Activated T-cell treated with anti-CD3 and anti-CD28 coated beads, Interleukin-2, amount 50 U/mL, for 4 hours (primary cell): Measurements from ENCODE around the gene C1R. TPM values are rescaled to one million over a fixed set of nuclear protein-coding genes. Genes with fewer than 3 reads are reported as not detected.
"Not testable (repeated sequence)": the region's sequence is repeated elsewhere in the genome, so short reads cannot be mapped to it uniquely, and the experiment has no call there.

Source experiments
- ATAC-seq, 2 donors: fragments of 200-7000 bp; cut with Tn5 transposase; one replicate each; pipeline ENCODE4 v1.10.0; 2021
- DNase-seq: peaks from one replicate; pipeline ENCODE4 v3.0.0-alpha.2; 2020
- H3K27me3 Mint-ChIP-seq: one replicate; pipeline ENCODE4 v1.8.0; 2021; ENCODE audit warnings: low read depth, mixed read lengths
- H3K36me3 Mint-ChIP-seq: one replicate; pipeline ENCODE4 v1.8.0; 2022; ENCODE audit warnings: mixed read lengths; ENCODE audit not compliant: insufficient read depth
- H3K4me1 Mint-ChIP-seq: one replicate; pipeline ENCODE4 v1.8.0; 2021; ENCODE audit warnings: low read depth, mixed read lengths
- H3K4me3 Mint-ChIP-seq: one replicate; pipeline ENCODE4 v1.8.0; 2021; ENCODE audit warnings: mild to moderate bottlenecking, moderate library complexity, mixed read lengths
- H3K9me3 Mint-ChIP-seq: one replicate; pipeline ENCODE4 v1.8.0; 2021; ENCODE audit warnings: mixed read lengths
- total RNA-seq, 3 donors: library from RNA; stranded (reverse); gene quantifications; one replicate each; pipeline ENCODE4 v1.2.1, GENCODE V29; 2021

Gene C1R
- total RNA-seq, 3 donors from 2014 or later = 0.98 to 2.3 (median 1.7) TPM

DNA sequence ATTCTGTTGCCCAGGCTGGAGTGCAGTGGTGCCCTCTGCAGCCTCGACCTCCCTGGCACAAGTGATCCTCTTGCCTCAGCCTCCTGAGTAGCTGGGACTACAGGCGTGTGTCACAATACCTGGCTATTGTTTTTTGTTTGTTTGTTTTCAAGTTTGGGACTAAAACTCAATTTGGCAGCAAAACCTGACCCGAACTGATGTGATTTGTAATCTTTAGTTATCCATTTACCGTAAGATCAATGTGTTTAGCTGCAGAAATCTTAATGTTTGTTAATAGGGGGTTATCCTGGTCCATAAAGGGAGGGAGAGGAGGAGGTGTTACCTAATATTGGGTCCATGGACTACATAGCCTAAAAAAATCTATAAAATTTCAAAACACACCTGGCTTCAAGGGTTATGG lies 32.5 kb downstream of the C1R start:
- no peak for ATAC-seq
- Mint-ChIP-seq H3K4me3 (no peak overlapping the region), H3K9me3 (no peaks in the 10 kb centered on the region), H3K27me3 (peaks cover 31% of the 10 kb centered on the region), H3K36me3 (no peaks in the 10 kb centered on the region), H3K4me1 (no peaks in the 10 kb centered on the region)
- DNase-seq = no peak

DNA sequence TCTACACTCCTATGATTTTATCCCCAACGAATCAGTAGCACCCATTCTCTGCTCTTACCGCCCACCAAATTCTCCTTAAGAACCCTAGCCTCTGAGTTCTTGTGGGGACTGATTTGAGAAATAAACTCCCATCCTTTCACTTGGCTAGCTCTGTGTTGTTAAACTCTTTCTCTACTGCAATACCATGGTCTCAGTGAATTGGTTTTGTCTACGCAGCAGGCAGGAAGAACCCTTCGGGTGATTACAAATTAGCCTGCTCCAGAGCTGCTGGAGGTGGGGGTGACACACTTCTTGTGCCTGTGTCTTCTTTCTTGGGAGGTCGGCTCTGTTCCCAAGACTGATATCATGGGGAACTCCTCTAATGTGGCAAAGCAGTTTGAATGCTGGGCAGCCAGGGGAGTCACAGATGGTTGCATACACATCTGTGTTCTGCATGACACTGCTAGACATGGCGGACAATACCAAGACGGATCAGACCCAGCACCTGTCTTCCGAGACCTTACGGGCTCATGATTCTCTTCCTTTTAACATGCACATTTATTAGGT lies 33.3 kb downstream of the C1R start:
- no peak for DNase-seq
- Mint-ChIP-seq H3K9me3 (no peaks in the 10 kb centered on the region), H3K4me1 (no peaks in the 10 kb centered on the region), H3K27me3 (peaks cover 32% of the 10 kb centered on the region), H3K36me3 (no peaks in the 10 kb centered on the region), H3K4me3 (no peak overlapping the region)
- ATAC-seq = no peak

DNA sequence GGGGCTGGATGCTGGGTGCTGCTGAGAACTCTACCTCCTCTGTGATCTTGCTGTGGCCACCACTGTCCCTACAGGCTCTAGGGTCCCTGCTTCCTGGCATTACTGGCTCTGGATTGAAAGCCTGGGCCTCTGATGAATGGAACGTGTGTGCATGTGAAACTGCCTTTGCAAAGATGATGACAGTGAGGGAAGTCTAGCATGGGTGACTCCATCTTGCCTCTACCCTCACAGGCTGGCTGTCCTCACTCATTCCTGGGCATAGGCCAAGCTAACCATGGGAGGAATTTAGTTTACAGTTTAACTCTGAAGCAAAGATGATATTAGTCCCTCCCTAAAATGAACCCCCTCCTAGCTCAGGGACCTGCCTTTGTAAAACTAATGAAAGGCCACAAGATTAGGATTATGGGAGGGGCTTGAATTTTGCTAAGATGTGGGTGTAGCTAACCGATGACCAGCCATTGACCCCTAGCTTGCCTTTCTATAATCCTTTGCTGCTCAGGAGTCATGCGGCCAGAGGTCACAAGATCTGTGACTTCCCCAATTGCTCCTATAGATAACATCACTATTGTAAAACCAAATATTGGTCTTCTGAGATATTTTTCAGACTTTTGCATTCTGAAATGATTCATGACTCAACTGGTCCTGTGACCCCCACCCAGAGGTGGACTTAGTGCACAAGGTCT lies 33.9 kb downstream of the C1R start:
- H3K9me3 Mint-ChIP-seq = no peaks in the 10 kb centered on the region
- H3K27me3 Mint-ChIP-seq = peaks cover 32% of the 10 kb centered on the region
- no peak for DNase-seq
- H3K36me3 Mint-ChIP-seq = no peaks in the 10 kb centered on the region
- ATAC-seq = no peak
- H3K4me1 Mint-ChIP-seq = no peaks in the 10 kb centered on the region
- no peak overlapping the region for H3K4me3 Mint-ChIP-seq

DNA sequence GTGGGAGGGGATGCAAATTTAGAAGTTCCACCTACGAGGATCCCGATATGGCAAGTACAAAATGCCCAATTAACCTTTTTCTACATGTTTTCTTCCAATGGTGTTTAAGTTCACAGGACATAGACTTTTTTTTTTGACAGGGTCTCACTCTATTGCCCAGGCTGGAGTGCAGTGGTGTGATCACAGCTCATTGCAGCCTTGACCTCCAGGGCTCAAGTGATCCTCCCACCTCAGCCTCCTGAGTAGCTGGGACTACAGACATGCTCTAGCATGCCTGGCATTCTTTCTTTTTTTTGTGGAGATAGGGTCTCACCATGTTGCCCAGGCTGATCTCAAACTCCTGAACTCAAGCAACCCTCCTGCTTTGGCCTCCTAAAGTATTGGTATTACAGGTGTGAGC lies 36.5 kb downstream of the C1R start:
- H3K4me3 Mint-ChIP-seq, H3K9me3 Mint-ChIP-seq, ATAC-seq, DNase-seq, H3K4me1 Mint-ChIP-seq, H3K36me3 Mint-ChIP-seq: not testable (repeated sequence)
- peaks cover 30% of the 10 kb centered on the region for H3K27me3 Mint-ChIP-seq

DNA sequence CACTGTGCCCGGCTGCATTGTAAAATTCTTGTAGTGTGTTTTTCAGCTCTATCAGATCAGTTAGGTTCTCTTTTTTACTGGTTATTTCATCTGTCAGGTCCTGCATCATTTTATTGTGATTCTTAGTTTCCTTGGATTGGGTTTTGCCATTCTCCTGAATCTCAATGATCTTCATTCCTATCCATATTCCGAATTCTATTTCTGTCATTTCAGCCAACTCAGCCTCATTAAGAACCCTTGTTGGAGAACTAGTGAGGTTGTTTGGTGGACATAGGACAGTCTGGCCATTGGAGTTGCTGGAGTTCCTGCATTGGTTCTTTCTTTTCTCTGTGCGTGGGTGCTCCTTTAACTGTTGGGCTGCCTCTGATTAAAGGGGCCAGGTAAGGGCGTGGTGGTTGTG lies 37.3 kb downstream of the C1R start:
- no peak overlapping the region for H3K4me3 Mint-ChIP-seq
- DNase-seq (no peak), ATAC-seq (no peak)
- no peaks in the 10 kb centered on the region for H3K9me3 Mint-ChIP-seq
- no peaks in the 10 kb centered on the region for H3K4me1 Mint-ChIP-seq
- H3K36me3 Mint-ChIP-seq = no peaks in the 10 kb centered on the region
- peaks cover 23% of the 10 kb centered on the region for H3K27me3 Mint-ChIP-seq

DNA sequence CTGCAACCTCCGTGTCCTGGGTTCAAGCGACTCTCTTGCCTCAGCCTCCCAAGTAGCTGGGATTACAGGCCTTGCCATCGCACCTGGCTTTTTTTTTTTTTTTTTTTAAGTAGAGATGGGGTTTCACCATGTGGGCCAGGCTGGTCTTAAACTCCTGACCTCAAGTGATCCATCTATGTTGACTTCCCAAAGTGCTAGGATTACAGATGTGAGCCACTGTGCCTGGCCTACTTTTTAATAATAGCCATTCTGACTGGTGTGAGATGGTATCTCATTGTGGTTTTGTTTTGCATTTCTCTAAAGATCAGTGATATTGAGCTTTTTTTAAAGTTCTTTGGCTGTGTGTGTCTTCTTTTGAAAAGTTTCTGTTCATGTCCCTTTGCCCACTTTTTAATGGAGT lies 42.3 kb downstream of the C1R start:
- H3K9me3 Mint-ChIP-seq, DNase-seq, H3K4me3 Mint-ChIP-seq, H3K36me3 Mint-ChIP-seq, H3K27me3 Mint-ChIP-seq, ATAC-seq: not testable (repeated sequence)
- H3K4me1 Mint-ChIP-seq = peaks cover 13% of the 10 kb centered on the region

DNA sequence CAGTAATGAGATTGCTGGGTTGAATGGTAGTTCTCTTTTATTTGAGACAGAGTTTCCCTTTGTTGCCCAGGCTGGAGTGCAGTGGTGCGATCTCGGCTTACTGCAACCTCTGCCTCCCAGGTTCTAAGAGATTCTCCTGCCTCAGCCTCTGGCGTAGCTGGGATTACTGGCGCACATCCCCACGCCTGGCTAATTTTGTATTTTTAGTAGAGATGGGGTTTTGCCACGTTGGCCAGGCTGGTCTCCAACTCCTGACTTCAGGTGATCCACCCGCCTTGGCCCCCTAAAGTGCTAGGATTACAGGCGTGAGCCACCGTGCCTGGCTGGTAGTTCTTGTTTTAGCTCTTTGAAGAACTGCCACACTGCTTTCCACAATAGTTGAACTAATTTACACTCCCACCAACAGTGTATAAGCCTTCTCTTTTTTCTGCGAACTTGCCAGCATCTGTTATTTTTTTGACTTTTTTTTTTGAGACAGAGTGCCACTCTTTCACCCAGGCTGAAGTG lies 42.7 kb downstream of the C1R start:
- H3K4me3 Mint-ChIP-seq, DNase-seq, H3K9me3 Mint-ChIP-seq, ATAC-seq, H3K36me3 Mint-ChIP-seq, H3K27me3 Mint-ChIP-seq: not testable (repeated sequence)
- peaks cover 13% of the 10 kb centered on the region for H3K4me1 Mint-ChIP-seq

DNA sequence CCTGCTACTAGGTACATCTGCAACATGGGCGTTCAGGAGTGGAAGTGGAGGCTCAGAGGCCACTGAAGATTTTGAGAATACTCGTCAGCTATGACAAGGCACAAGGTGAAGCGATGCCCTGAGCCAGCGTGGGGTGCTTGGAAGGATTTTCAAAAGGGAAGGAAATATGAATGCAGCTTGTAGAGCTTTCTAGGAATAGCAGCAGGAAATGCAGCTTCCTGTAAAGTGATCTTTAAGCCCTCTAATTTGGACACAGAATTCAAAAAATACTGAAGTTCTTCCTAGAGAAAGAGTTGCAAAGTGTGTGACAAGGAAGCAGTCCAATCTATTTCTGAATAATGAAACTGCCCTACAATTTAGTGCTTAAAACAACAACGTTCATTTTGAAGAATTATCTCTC lies 44.9 kb downstream of the C1R start:
- ATAC-seq (no peak), DNase-seq (no peak)
- Mint-ChIP-seq H3K4me3 (no peak overlapping the region), H3K27me3 (peaks cover 2% of the 10 kb centered on the region), H3K4me1 (peaks cover 13% of the 10 kb centered on the region), H3K36me3 (no peaks in the 10 kb centered on the region), H3K9me3 (no peaks in the 10 kb centered on the region)

DNA sequence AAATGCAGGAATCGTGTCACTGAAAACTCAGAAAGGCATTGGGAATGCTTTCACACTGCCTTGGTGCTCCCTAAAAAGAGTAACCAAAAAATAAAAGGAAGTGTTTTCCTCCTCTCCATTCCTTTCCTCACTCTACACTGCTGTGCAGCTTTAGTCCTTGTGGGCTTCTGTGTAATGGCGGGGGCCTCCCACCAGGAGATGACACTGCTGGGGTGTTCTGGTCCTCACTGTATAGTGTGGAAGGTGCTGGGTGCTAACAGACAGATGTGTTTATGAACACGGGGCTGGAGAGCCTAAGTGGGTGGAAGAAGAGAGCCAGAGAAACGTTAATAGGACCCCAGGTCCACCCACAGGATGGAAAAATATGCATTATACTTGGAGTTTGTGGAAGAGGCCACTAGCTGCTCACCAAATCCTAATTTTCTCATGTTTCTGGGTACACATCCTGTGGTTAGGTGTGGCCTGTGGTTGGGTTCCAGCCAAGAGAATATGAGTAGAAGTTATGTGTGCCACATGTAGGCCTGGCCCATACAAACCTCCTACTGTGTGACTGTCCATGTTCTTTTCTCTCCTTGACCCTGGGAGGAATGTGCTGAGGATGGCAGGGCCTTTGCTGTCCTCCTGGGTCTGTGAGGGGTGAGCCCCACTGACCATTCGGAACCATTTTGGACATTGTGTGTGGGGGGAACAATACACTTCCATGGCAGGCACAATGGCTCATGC lies 45.7 kb downstream of the C1R start:
- peaks cover 13% of the 10 kb centered on the region for H3K4me1 Mint-ChIP-seq
- H3K36me3 Mint-ChIP-seq = no peaks in the 10 kb centered on the region
- H3K27me3 Mint-ChIP-seq = no peaks in the 10 kb centered on the region
- H3K4me3 Mint-ChIP-seq = no peak overlapping the region
- H3K9me3 Mint-ChIP-seq = no peaks in the 10 kb centered on the region
- DNase-seq = no peak
- no peak for ATAC-seq

DNA sequence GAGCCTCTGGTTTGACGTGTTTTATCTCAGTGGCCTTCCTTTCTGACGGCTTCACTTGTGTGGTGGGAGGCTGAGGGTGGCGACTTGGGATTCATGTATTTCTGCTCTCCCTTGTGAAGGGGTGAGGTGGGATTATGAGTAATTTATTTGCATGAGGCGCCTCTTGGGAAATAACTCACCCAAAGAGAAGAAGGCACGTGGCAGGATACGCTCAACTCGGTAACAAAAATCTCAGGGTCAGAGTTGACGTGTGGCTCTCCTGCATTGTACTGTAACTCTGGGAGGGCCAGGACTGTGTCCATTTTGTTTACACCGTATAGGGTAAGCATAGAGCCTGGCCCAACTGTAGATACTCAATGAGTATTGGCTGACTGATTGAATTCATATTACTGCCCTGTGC lies 46.3 kb downstream of the C1R start:
- Mint-ChIP-seq H3K4me1 (peaks cover 13% of the 10 kb centered on the region), H3K27me3 (no peaks in the 10 kb centered on the region), H3K9me3 (no peaks in the 10 kb centered on the region), H3K4me3 (no peak overlapping the region), H3K36me3 (no peaks in the 10 kb centered on the region)
- no peak for ATAC-seq
- DNase-seq = no peak

DNA sequence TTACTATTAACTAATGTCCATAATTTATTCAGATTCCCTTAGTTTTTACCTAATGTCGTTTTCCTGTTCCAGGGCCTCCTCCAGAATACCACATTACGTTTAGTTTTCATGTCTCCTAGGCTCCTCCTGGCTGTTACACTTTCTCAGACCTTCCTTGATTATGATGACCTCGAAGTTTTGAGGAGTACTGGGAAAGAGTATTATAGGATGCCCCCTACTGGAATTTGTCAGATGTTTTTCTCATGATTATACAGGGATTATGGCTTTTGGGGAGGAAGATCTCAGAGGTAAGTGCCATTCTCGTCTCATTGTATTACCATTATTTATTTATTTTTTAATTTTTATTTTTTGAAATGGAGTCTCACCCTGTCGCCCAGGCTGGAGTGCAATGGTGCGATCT lies 49.4 kb downstream of the C1R start:
- ATAC-seq (no peak), DNase-seq (no peak)
- H3K36me3 Mint-ChIP-seq = no peaks in the 10 kb centered on the region
- H3K4me1 Mint-ChIP-seq = peaks cover 13% of the 10 kb centered on the region
- no peak overlapping the region for H3K4me3 Mint-ChIP-seq
- H3K27me3 Mint-ChIP-seq = peaks cover 1% of the 10 kb centered on the region
- no peaks in the 10 kb centered on the region for H3K9me3 Mint-ChIP-seq

DNA sequence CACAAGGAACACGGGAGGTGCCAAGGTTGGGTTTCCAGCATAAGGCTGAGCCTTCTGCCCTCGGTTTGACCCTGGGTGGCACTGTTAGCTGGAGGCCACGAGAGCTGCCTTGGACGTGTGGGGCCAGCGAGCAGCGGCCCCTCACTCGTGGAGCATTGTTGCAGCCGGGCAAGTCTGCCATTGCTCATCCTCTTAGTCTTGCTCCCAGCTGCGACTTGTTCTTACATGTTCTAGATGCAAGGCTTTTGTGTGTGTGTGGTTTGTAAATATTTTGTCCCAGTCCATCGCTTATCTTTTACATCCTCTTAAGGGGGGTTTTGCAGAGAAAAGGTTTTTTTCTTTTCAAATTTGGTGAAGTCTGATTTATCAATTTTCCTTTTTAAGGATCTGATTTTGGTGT lies 52.8 kb downstream of the C1R start:
- ATAC-seq (no peak), DNase-seq (no peak)
- peaks cover 3% of the 10 kb centered on the region for H3K4me1 Mint-ChIP-seq
- H3K9me3 Mint-ChIP-seq = no peaks in the 10 kb centered on the region
- H3K36me3 Mint-ChIP-seq = no peaks in the 10 kb centered on the region
- no peak overlapping the region for H3K4me3 Mint-ChIP-seq
- peaks cover 1% of the 10 kb centered on the region for H3K27me3 Mint-ChIP-seq

DNA sequence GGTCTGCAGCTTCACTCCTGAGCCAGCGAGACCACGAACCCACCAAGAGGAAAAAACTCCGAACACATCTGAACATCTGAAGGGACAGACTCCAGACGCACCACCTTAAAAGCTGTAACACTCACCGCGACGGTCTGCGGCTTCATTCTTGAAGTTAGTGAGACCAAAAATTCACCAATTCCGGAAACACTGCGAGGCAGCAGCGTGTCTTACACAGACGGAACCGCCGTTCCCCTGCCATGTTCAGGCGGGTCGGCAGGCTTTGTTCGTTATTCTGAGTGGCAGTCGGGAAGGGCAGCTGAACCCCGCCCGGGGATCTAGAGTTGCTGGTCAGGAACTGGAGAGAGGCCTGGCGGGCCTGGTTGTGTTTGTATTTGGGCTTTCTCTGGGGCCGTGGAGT lies 53.7 kb downstream of the C1R start:
- Mint-ChIP-seq H3K9me3 (no peaks in the 10 kb centered on the region), H3K27me3 (peaks cover 1% of the 10 kb centered on the region)
- DNase-seq = no peak

DNA sequence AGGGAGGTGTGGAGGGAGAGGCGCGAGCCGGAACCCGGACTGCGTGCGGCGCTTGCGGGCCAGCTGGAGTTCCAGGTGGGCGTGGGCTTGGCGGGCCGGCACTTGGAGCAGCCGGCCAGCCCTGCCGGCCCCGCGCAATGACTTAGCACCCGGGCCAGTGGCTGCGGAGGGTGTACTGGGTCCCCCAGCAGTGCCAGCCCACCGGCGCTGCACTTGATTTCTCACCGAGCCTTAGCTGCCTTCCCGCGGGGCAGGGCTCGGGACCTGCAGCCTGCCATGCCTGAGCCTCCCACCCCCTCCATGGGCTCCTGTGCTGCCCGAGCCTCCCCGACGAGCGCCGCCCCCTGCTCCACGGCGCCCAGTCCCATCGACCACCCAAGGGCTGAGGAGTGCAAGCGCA lies 54.8 kb downstream of the C1R start:
- ATAC-seq, H3K36me3 Mint-ChIP-seq, H3K9me3 Mint-ChIP-seq, H3K4me3 Mint-ChIP-seq, H3K4me1 Mint-ChIP-seq, DNase-seq, H3K27me3 Mint-ChIP-seq: not testable (repeated sequence)

More for the DNA sequence above, 53.7 kb downstream of the C1R start:
- H3K4me1 Mint-ChIP-seq = peaks cover 3% of the 10 kb centered on the region
- no peak for ATAC-seq
- no peak overlapping the region for H3K4me3 Mint-ChIP-seq
- no peaks in the 10 kb centered on the region for H3K36me3 Mint-ChIP-seq

DNA sequence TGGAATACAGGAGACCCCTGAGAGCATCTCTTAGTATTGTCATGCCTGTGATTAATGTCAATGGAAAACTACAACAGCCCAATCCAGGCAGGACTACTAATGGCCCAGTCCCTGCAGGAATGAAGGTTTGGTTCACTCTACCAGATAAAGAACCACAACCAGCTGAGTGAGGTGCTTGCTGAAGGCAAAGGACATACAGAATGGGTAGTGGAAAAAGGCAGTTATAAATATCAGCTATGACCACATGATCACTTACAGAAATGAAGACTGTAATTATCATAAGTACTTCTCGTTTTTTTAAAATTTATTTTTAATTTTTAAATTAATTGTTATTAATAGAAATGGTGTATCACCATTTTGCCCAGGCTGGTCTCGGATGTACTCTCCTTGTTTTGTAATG lies 56.8 kb downstream of the C1R start:
- H3K4me1 Mint-ChIP-seq = peaks cover 3% of the 10 kb centered on the region
- H3K4me3 Mint-ChIP-seq = no peak overlapping the region
- ATAC-seq (no peak), DNase-seq (no peak)
- H3K27me3 Mint-ChIP-seq = peaks cover under 1% of the 10 kb centered on the region
- H3K36me3 Mint-ChIP-seq = no peaks in the 10 kb centered on the region
- no peaks in the 10 kb centered on the region for H3K9me3 Mint-ChIP-seq
